Vagina (tissue), 2 donors: ENCODE measurements around the gene SYNGR2. TPM values are rescaled to one million over a fixed set of nuclear protein-coding genes. Genes with fewer than 3 reads are reported as not detected.

Source experiments
- DNase-seq, 2 donors: peaks; one replicate each; pipeline ENCODE4 v3.0.0-alpha.2; 2017; ENCODE audit errors: extremely low spot score in 2 of 2
- H3K27ac ChIP-seq: fragments of 200-600 bp; sonication (generic); one replicate; pipeline ENCODE4 v1.5.1; 2019
- H3K27me3 ChIP-seq: fragments of 200-600 bp; sonication (generic); one replicate; pipeline ENCODE4 v1.5.1; 2019
- H3K36me3 ChIP-seq, 2 donors: fragments of 200-600 bp; sonication (generic); one replicate each; pipeline ENCODE4 v1.5.1; 2017 to 2019
- H3K4me1 ChIP-seq: fragments of 200-600 bp; sonication (generic); one replicate; pipeline ENCODE4 v1.5.1; 2019
- H3K4me3 ChIP-seq, 2 donors: fragments of 200-600 bp; sonication (generic); 1 replicate in 1 of 2; 2 replicates in 1 of 2; pipeline ENCODE4 v1.5.1; 2016 to 2019
- H3K9me3 ChIP-seq: fragments of 200-600 bp; sonication (generic); one replicate; pipeline ENCODE4 v1.5.1; 2019
- CTCF ChIP-seq, 3 experiments: fragments of 450-650 bp in 2 of 3; fragments of 200-600 bp in 1 of 3; sonication (generic) in 1 of 3; IDR thresholded peaks; one replicate each; pipeline ENCODE4 v1.5.1; 2017 to 2019; ENCODE audit warnings: antibody characterized with exemption in 3 of 3, mild to moderate bottlenecking in 2 of 3, moderate library complexity in 2 of 3
- POLR2A ChIP-seq, 2 donors: fragments of 450-650 bp; IDR thresholded peaks; one replicate each; pipeline ENCODE4 v1.6.1; 2017; ENCODE audit warnings: antibody characterized with exemption in 2 of 2, mild to moderate bottlenecking in 2 of 2, moderate library complexity in 2 of 2
- POLR2AphosphoS5 ChIP-seq, 2 donors: sonication (generic); formaldehyde crosslinking; IDR thresholded peaks; one replicate each; pipeline ENCODE4 v1.9.0; 2017; ENCODE audit warnings: antibody characterized with exemption in 2 of 2, mild to moderate bottlenecking in 2 of 2, low read depth in 1 of 2; ENCODE audit not compliant: insufficient read depth in 1 of 2
- intact Hi-C: fragments of 100-400 bp; cut with DNase I; formaldehyde crosslinking; loops from one replicate; pipeline ENCODE4 v1.15.1; 2023
- total RNA-seq: library from RNA; depleted of rRNA; stranded (reverse); fragments of >200 nt; gene quantifications from one replicate; pipeline ENCODE4 v1.2.3, GENCODE V29; 2016

SYNGR2 gene
- total RNA-seq, 1 donor from 2014 or later = 82.3 TPM

- Histone ChIP-seq H3K27me3 (no peaks in the 10 kb centered on the region), H3K27ac (peak overlapping the region; percentile 79), H3K9me3 (no peaks in the 10 kb centered on the region), H3K4me3 (peak overlapping the region; percentile 58 to 78), H3K36me3 (peaks cover 0 to 3% of the 10 kb centered on the region in 2 donors), H3K4me1 (peaks cover 85% of the 10 kb centered on the region)
- no peak for TF ChIP-seq CTCF (IDR thresholded peaks at IDR 0.05)
- TF ChIP-seq POLR2AphosphoS5 (IDR thresholded peaks at IDR 0.05; ENCODE audit: insufficient read depth in 1 of 2, low read depth in 1 of 2) = no peak
- no peak for TF ChIP-seq POLR2A (IDR thresholded peaks at IDR 0.05)
- DNase-seq = no peak
- intact Hi-C loops = loop anchor here (5.0 kb wide), 1 partner anchor 49 kb away; no protein-coding TSS in a partner anchor
These were observed 40.4 kb upstream of the SYNGR2 start for GRCh38 chr17:78127888-78128550.

GRCh38 chr17:78128551-78129350 is 39.6 kb upstream of the SYNGR2 start, which contains the start of gene TMC6:
Gene TMC6, minus strand, starts transcription at chr17:78128755. Its CDS starts 1,923 bp downstream, at chr17:78126832.
- no peaks in the 10 kb centered on the region for H3K9me3 ChIP-seq
- intact Hi-C loops = loop anchor here (5.0 kb wide), 1 partner anchor 49 kb away; no protein-coding TSS in a partner anchor
- no peak for DNase-seq
- H3K27ac ChIP-seq = peak within 1 kb of the TSS; percentile 79
- H3K4me3 ChIP-seq = peak within 1 kb of the TSS; percentile 58 to 78
- peaks cover 85% of the 10 kb centered on the region for H3K4me1 ChIP-seq
- H3K36me3 ChIP-seq = no peaks in the 10 kb centered on the region
- no peak for TF ChIP-seq POLR2A (IDR thresholded peaks at IDR 0.05)
- TF ChIP-seq CTCF (IDR thresholded peaks at IDR 0.05) = no peak
- TF ChIP-seq POLR2AphosphoS5 (IDR thresholded peaks at IDR 0.05; ENCODE audit: insufficient read depth in 1 of 2, low read depth in 1 of 2) = no peak
- H3K27me3 ChIP-seq = no peaks in the 10 kb centered on the region

- no peak for DNase-seq
- H3K9me3 ChIP-seq = no peaks in the 10 kb centered on the region
- H3K27ac ChIP-seq = peak overlapping the region; percentile 79
- intact Hi-C loops = loop anchor here (5.0 kb wide), 1 partner anchor 48 kb away; no protein-coding TSS in a partner anchor
- H3K27me3 ChIP-seq = no peaks in the 10 kb centered on the region
- TF ChIP-seq CTCF (IDR thresholded peaks at IDR 0.05) (no peak), POLR2A (IDR thresholded peaks at IDR 0.05) (no peak), POLR2AphosphoS5 (IDR thresholded peaks at IDR 0.05; ENCODE audit: insufficient read depth in 1 of 2, low read depth in 1 of 2) (no peak)
- H3K36me3 ChIP-seq = no peaks in the 10 kb centered on the region
- H3K4me3 ChIP-seq = peak overlapping the region in 1 of 2 donors; percentile 58
- peaks cover 79% of the 10 kb centered on the region for H3K4me1 ChIP-seq
These were observed 38.9 kb upstream of the SYNGR2 start for GRCh38 chr17:78129351-78130089.

GRCh38 chr17:78130090-78130436 is 38.3 kb upstream of the SYNGR2 start:
- TF ChIP-seq POLR2AphosphoS5 (IDR thresholded peaks at IDR 0.05; ENCODE audit: insufficient read depth in 1 of 2, low read depth in 1 of 2) = no peak
- no peak for TF ChIP-seq CTCF (IDR thresholded peaks at IDR 0.05)
- TF ChIP-seq POLR2A (IDR thresholded peaks at IDR 0.05) = no peak
- Histone ChIP-seq H3K27ac (peak overlapping the region; percentile 6), H3K9me3 (no peaks in the 10 kb centered on the region), H3K36me3 (no peaks in the 10 kb centered on the region), H3K4me1 (peaks cover 74% of the 10 kb centered on the region), H3K27me3 (no peaks in the 10 kb centered on the region), H3K4me3 (no peak overlapping the region)
- DNase-seq = no peak
- intact Hi-C loops = no loop called here
